IPS-NIHi11 (cell line): ENCODE results near the gene MICOS13.

ENCODE experiments used
- DNase-seq: peaks from one replicate; pipeline ENCODE4 v3.0.0; 2012; ENCODE audit warnings: mixed read lengths, low spot score

Gene MICOS13

DNA sequence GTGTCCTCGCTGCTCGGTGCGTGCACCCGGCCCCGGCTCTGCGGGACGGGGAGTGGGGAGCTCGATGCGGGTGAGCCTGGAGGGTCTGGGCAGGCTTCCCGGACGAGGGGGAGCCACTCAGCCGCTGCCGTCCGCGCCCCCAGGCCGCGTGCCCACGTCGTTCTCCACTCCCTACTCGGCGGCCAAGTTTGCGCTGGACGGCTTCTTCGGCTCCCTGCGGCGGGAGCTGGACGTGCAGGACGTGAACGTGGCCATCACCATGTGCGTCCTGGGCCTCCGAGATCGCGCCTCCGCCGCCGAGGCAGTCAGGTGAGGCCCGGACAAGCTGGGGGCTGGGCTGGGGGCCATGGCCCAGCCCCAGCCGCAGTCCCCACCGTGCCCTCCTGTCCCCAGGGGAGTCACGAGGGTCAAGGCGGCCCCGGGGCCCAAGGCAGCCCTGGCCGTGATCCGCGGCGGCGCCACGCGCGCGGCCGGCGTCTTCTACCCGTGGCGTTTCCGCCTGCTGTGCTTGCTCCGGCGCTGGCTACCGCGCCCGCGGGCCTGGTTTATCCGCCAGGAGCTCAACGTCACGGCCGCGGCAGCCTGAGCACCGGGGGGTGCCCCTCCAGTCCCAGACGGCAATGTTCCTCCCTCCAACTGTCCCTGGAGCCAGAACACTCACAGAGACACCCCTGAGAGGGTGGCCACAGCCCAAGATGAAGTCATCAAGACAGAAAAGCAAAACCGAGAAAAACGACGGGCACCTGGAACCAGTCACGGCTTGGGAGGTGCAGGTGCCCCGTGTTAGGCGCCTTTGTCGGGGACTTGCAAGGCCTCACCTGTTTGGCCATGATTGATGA, 7.3 kb upstream of the MICOS13 start:
- peak; percentile 3 for DNase-seq

- DNase-seq, result peak; percentile 94
Observed at GRCh38 chr19:5686647-5687359, 6.5 kb upstream of the MICOS13 start.

GRCh38 chr19:5686326-5686646, 6.0 kb upstream of the MICOS13 start:
- DNase-seq, result no peak

GRCh38 chr19:5684694-5685430, 4.5 kb upstream of the MICOS13 start:
- no peak for DNase-seq

DNA sequence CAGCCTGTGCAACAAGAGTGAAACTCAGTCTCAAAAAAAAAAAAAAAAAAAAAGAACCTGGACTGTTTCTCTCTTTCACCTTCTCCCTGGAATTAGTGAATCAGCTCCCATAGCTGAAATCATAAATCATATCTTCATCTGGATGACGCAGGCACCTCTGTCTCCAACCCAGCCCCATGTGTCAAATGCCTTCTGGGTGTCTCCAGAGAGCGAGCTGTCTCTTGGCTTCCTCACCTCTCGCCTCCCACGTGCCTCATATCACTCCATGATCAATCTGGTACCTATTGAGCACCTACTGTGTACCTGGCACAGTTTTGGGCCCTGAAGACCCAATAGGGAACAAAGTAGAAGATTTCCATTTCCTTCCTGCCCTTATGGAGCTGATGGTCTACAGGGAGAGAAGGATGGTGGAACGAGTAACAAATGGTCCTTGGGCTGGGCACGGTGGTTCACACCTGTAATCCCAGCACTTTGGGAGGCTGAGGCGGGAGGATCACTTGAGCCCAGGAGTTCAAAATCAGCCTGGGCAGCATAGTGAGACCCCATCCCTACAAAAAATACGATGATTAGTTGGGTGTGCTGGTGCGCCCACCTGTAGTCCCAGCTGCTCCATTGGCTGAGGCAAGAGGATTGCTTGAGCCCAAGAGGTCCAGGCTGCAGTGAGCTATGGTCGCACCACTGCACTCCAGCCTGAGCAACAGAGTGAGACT, 3.0 kb upstream of the MICOS13 start:
- DNase-seq, result no peak

DNA sequence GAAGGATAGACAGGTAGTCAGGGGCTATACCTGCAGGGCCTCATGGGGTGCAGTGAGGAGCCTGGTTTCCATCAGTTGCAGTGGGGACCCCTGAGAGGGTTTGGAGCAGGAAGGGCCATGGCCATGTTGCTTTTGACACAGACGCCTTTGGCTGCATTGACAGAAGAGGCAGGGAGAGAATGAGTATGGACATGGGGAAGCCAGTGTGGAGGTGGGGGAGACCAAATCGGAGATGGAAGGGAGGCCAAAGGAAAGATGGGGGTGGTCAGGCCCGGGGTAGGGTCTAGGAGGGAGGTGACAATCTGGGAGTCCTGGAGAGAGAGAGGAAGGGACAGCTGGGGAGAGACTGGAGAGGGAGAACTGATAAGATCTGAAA, 1.8 kb upstream of the MICOS13 start:
- DNase-seq, result no peak

DNA sequence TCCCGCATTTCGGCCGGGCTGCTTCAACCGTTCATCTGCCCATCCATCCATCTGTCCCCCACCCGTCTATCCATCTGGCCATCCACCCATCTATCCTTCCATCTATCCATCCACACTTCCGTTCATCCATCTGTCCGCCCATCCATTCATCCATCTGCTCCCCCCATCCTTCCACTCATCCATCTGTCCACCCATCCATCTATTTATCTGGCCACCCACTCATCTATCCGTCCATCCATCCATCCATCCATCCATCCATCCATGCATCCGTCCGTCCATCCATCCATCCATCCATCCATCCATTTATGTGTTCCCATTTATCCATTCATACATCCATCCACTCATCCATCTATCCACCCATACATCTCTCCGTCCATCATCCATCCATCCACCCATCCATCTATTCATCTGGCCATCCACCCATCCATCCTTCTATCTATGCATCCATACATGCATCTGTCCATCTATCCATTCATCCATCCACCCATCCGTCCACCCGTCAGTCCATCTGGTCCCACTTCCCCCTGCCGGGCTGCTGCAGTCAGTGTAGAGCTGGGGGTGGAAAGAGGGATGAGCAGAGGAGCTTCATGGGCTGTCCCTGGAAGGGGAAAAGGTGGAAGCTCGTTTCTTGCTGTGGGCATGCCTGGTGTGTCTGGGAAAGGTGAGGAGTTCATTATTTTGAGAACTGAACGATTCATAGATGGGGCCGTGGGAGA, 1.2 kb upstream of the MICOS13 start:
- DNase-seq, result no peak

DNA sequence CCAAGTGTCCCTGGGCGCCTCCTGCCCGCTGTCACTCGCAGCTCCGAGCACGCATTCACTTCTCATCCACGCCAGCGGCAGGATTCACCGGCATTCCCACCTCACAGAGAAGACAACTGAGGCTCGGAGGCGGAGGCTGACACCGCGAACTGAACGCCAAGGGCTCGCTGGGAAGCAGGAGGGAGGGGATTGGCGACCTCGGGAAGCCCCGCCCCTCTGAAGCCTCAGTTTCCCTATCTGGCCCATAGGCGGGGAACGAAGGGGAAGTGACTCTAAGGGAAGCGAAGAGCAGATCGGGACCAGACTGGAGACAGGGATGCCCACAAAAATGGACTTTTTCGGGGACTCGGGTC, 256 bp downstream of the MICOS13 start:
- peak; percentile 56 for DNase-seq

- no peak for DNase-seq
Observed at GRCh38 chr19:5679289-5680083, 830 bp downstream of the MICOS13 start.

DNA sequence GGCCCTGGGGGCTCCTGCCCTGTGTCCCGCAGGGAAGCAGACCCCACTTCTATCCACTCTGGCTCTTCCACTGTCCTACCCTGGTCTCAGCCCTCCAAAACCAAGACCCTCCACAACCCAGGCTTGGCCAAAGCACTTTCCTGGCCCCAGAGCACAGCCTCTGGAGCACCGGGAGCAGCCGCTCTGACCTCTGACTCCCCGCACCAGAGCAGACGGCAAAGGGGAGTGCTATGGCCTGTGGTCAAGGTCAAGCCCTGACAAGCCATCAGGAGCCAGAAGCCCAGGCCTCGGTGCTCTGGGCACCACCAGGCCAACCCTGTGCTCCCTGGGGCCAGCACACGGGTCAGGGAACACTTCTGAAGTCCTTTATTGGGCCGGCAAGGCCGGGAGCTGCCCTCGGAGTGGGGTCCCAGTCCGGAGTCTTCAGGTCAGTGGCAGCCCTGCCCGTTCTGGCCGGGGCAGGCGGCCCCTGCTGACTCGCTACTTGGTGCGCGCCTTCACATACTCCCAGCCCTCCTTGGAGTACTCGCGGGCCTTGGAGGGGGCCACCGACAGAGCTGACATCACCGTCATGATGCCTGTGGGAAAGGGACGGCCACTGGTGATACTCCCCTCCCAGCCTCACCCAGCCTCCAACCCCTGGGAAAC, 2.1 kb downstream of the MICOS13 start:
- no peak for DNase-seq

DNA sequence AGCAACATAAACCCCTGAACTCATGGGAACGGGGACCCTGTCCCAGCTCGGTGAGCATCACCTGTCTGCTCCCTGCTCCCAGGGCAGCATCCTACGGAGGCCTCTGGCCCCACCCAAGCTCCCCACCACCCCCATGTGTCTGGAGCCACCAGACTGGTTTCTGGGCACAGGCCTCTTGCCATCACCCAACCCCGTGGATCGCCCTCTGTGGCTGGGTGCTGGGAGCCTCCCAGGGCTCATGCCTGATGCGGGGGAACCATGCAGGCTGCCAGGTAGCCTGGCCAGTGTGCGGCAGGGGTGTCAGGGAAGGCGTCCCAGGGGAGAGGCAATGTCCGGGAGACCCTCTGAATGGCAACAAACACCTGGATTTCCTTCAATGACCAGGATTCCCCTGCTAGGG, 2.7 kb downstream of the MICOS13 start:
- no peak for DNase-seq

- no peak for DNase-seq
Observed at GRCh38 chr19:5677136-5677535, 3.2 kb downstream of the MICOS13 start.

- no peak for DNase-seq
Observed at GRCh38 chr19:5676772-5677105, 3.6 kb downstream of the MICOS13 start.

DNA sequence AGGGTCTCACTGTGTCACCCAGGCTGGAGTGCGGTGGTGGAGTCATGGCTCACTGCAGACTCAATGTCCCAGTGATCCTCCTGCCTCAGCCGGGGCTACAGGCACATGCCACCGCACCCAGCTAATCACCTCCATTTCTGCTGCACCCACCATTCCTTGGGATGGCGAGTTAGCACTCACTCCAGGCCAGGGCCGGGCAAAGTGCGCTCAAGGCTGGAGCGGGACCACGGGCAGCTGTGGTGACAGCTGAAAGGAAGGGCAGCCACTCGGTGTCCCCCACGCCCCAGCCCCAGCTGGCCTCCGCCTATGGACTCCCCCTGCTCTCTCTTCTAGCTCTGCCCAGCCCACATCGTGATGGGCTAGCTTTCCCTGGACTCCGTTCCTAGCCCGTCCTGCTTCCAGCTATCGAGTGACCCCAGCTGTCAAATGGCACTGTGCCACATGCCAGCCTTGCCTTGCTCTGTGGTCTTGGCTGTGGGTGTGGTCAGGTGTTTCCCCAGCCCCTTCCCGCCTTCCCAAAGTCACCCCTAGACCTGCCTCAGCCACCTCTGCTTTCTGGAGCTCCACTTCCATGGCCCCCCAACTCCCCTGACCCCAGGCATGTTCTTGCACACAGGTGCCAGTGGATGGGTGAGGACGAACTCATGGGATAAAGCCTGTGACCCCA, 4.1 kb downstream of the MICOS13 start:
- no peak for DNase-seq

DNA sequence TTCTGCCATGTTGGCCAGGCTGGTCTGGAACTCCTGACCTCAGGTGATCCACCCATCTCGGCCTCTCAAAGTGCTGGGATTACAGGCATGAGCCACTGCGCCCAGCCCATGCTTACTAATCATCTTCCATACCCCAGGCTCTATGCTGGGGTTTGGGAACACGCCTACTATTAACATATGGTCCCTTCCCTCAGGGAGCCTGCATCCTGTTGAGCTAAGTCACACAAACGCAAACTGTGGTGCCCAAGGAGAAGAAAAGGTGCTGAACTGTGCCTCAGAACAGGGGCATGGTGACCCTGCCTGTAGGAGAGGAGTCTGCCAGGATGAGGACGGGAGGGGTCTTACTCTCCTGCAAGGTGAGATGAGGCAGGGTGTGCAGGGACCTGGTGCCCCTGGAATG, 5.6 kb downstream of the MICOS13 start:
- peak; percentile 2 for DNase-seq

GRCh38 chr19:5673752-5674151, 6.6 kb downstream of the MICOS13 start:
- no peak for DNase-seq

GRCh38 chr19:5672708-5673459, 7.4 kb downstream of the MICOS13 start:
- peak; percentile 5 for DNase-seq

- DNase-seq, result peak; percentile 4
Observed at GRCh38 chr19:5671600-5671999, 8.7 kb downstream of the MICOS13 start.

- DNase-seq, result no peak
Observed at GRCh38 chr19:5669212-5669611, 11.1 kb downstream of the MICOS13 start.
